IMR-90 (cell line): ENCODE data around the gene PRR19. TPM values are rescaled to one million over a fixed set of nuclear protein-coding genes. Genes with fewer than 3 reads are reported as not detected.

Source experiments
- ATAC-seq: fragments of 200-7000 bp; cut with Tn5 transposase; 2 replicates; pipeline ENCODE4 v1.9.1; 2020; ENCODE audit warnings: low read depth, mild to moderate bottlenecking, moderate library complexity
- BruUV-seq: library from RNA; stranded (reverse); fragments of 400-500 nt; replicated peaks from 2 replicates; lab custom pipeline; 2021; lab: Mats Ljungman, UMichigan
- CTCF ChIA-PET: fragments of 300-600 bp; formaldehyde crosslinking; extraction: SDS; loops from one replicate; lab custom pipeline; 2021; ENCODE audit warnings: antibody characterized with exemption; lab: Yijun Ruan, JAX
- POLR2A ChIA-PET: fragments of 300-600 bp; sonication (Branson Sonifier 250); formaldehyde crosslinking; loops from one replicate; lab custom pipeline; 2022; ENCODE audit warnings: antibody characterized with exemption; ENCODE audit not compliant: unreplicated experiment; lab: Charles Lee
- DNase-seq: peaks from one replicate; pipeline ENCODE4 v3.0.0; 2013
- H2AFZ ChIP-seq: replicated peaks from 2 replicates; pipeline ENCODE3; 2013; ENCODE audit warnings: low read length, mild to moderate bottlenecking; ENCODE audit not compliant: poor library complexity
- H2AK5ac ChIP-seq: 2 replicates; pipeline ENCODE4 v1.6.1; 2013; ENCODE audit warnings: low read depth, low read length, inconsistent platforms
- H2AK9ac ChIP-seq: replicated peaks from 2 replicates; pipeline ENCODE3; 2013; ENCODE audit warnings: mild to moderate bottlenecking, low read depth, low read length, moderate library complexity; ENCODE audit not compliant: poor library complexity
- H2BK120ac ChIP-seq: 2 replicates; pipeline ENCODE4 v1.6.1; 2013; ENCODE audit warnings: low read depth, low read length, inconsistent platforms
- H2BK15ac ChIP-seq: 3 replicates; pipeline ENCODE4 v1.6.1; 2013; ENCODE audit warnings: low read depth, low read length, inconsistent platforms
- H2BK20ac ChIP-seq: 2 replicates; pipeline ENCODE4 v1.6.1; 2013; ENCODE audit warnings: low read depth, mild to moderate bottlenecking, inconsistent platforms, low read length, moderate library complexity
- H2BK5ac ChIP-seq: 2 replicates; pipeline ENCODE4 v1.6.1; 2013; ENCODE audit warnings: mild to moderate bottlenecking, low read depth, low read length, inconsistent platforms; ENCODE audit not compliant: poor library complexity, severe bottlenecking
- H3K14ac ChIP-seq: replicated peaks from 2 replicates; pipeline ENCODE4 v1.6.1; 2013; ENCODE audit warnings: low read depth, low read length, inconsistent platforms
- H3K18ac ChIP-seq: 2 replicates; pipeline ENCODE4 v1.6.1; 2013; ENCODE audit warnings: low read depth, low read length, control low read depth
- H3K23ac ChIP-seq: 2 replicates; pipeline ENCODE4 v1.6.1; 2013; ENCODE audit warnings: low read depth, low read length, inconsistent platforms
- H3K27ac ChIP-seq: 2 replicates; pipeline ENCODE4 v1.5.1; 2013; ENCODE audit warnings: mild to moderate bottlenecking, control low read depth, low read length; ENCODE audit not compliant: insufficient read depth
- H3K27me3 ChIP-seq: 2 replicates; pipeline ENCODE4 v1.6.1; 2013; ENCODE audit warnings: low read length; ENCODE audit not compliant: control insufficient read depth, insufficient read depth
- H3K36me3 ChIP-seq: 2 replicates; pipeline ENCODE4 v1.6.1; 2013; ENCODE audit warnings: low read length, mixed read lengths; ENCODE audit not compliant: control insufficient read depth, insufficient read depth
- H3K4ac ChIP-seq: 2 replicates; pipeline ENCODE4 v1.6.1; 2013; ENCODE audit warnings: low read depth, low read length, inconsistent platforms
- H3K4me1 ChIP-seq: 2 replicates; pipeline ENCODE4 v1.6.1; 2013; ENCODE audit warnings: low read length, mixed read lengths; ENCODE audit not compliant: control insufficient read depth, insufficient read depth
- H3K4me2 ChIP-seq: 2 replicates; pipeline ENCODE4 v1.6.1; 2013; ENCODE audit warnings: low read depth, mild to moderate bottlenecking, control low read depth, low read length, moderate library complexity
- H3K4me3 ChIP-seq: 2 replicates; pipeline ENCODE4 v1.5.1; 2013; ENCODE audit warnings: low read depth, mild to moderate bottlenecking, control low read depth, low read length, moderate library complexity; ENCODE audit not compliant: insufficient read depth
- H3K56ac ChIP-seq: 2 replicates; pipeline ENCODE4 v1.6.1; 2013; ENCODE audit warnings: low read length, inconsistent platforms; ENCODE audit not compliant: insufficient read depth; ENCODE audit errors: extremely low read depth
- H3K79me1 ChIP-seq, 2 experiments: 2 replicates each; pipeline ENCODE4 v1.6.1; 2013; ENCODE audit warnings: low read length in 2 of 2, inconsistent platforms in 1 of 2, low read depth in 1 of 2
- H3K9ac ChIP-seq: 2 replicates; pipeline ENCODE4 v1.6.1; 2013; ENCODE audit warnings: low read depth, low read length, control low read depth
- H3K9me1 ChIP-seq: 2 replicates; pipeline ENCODE4 v1.6.1; 2013; ENCODE audit warnings: low read length, inconsistent platforms; ENCODE audit not compliant: insufficient read depth
- H3K9me3 ChIP-seq: 2 replicates; pipeline ENCODE4 v1.6.1; 2013; ENCODE audit warnings: low read length; ENCODE audit not compliant: control insufficient read depth, insufficient read depth
- H4K20me1 ChIP-seq: 2 replicates; pipeline ENCODE4 v1.6.1; 2013; ENCODE audit warnings: low read length, inconsistent platforms; ENCODE audit not compliant: insufficient read depth
- H4K5ac ChIP-seq: 2 replicates; pipeline ENCODE4 v1.6.1; 2013; ENCODE audit warnings: mild to moderate bottlenecking, low read depth, low read length, control low read depth
- H4K8ac ChIP-seq, 2 experiments: 2 replicates each; pipeline ENCODE4 v1.6.1; 2013; ENCODE audit warnings: low read depth in 2 of 2, low read length in 2 of 2, control low read depth in 1 of 2, inconsistent platforms in 1 of 2
- H4K91ac ChIP-seq: 2 replicates; pipeline ENCODE4 v1.6.1; 2013; ENCODE audit warnings: low read depth, low read length, inconsistent platforms; ENCODE audit not compliant: insufficient read depth
- CEBPB ChIP-seq: IDR thresholded peaks from 2 replicates; pipeline ENCODE4 v1.6.1; 2012; ENCODE audit warnings: low read depth, low read length, improper control_type of control experiment
- CTCF ChIP-seq: conservative IDR thresholded peaks from 2 replicates; pipeline ENCODE4 v1.5.1; 2012; ENCODE audit warnings: mild to moderate bottlenecking, low read depth, low read length, improper control_type of control experiment
- ELK1 ChIP-seq: fragments of 150-350 bp; IDR thresholded peaks from 2 replicates; pipeline ENCODE4 v1.6.1; 2016; ENCODE audit warnings: low read depth, mild to moderate bottlenecking, low read length, moderate library complexity, borderline replicate concordance
- MAZ ChIP-seq: IDR thresholded peaks from 2 replicates; pipeline ENCODE4 v1.6.1; 2012; ENCODE audit warnings: low read depth, mild to moderate bottlenecking, low read length, improper control_type of control experiment, moderate library complexity, borderline replicate concordance
- NFE2L2 ChIP-seq: fragments of 150-350 bp; IDR thresholded peaks from 2 replicates; pipeline ENCODE4 v1.6.1; 2016; ENCODE audit warnings: low read depth, mild to moderate bottlenecking, low read length
- POLR2A ChIP-seq: IDR thresholded peaks from 2 replicates; pipeline ENCODE4 v1.6.1; 2012; ENCODE audit warnings: mild to moderate bottlenecking, low read depth, low read length
- RAD21 ChIP-seq: IDR thresholded peaks from 2 replicates; pipeline ENCODE4 v1.6.1; 2012; ENCODE audit warnings: low read length, improper control_type of control experiment
- USF2 ChIP-seq: fragments of 150-350 bp; IDR thresholded peaks from 2 replicates; pipeline ENCODE4 v1.6.1; 2017; ENCODE audit warnings: mild to moderate bottlenecking, antibody characterized with exemption, low read length, low read depth
- WGBS, 2 experiments: methylation state at CpG; one replicate each; pipeline versions ENCODE4 v1.1.5 to v1.1.7; 2013; ENCODE audit warnings: missing lambda C conversion rate in 2 of 2; ENCODE audit not compliant: insufficient read length in 1 of 2; ENCODE audit errors: extremely low coverage in 2 of 2; 5-methylcytosine and 5-hydroxymethylcytosine counted together
- dilution Hi-C: fragments of 300-500 bp; cut with HindIII; formaldehyde crosslinking; loops from one replicate; pipeline ENCODE4 v1.14.3; 2018; ENCODE audit warnings: low sequenced_read_pairs; ENCODE audit not compliant: unreplicated experiment
- in situ Hi-C: fragments of 300-500 bp; cut with MboI; formaldehyde crosslinking; loops from 3 replicates; pipeline ENCODE4 v1.14.3; 2019; ENCODE audit warnings: low sequenced_read_pairs, inconsistent platforms, mixed read lengths
- intact Hi-C: fragments of 100-400 bp; cut with micrococcal nuclease; formaldehyde crosslinking; loops from 2 replicates; pipeline ENCODE4 v1.10.0; 2022
- polyA plus RNA-seq, 3 experiments: library from polyadenylated mRNA; depleted of rRNA; stranded (reverse); fragments of >200 nt; gene quantifications; 2 replicates each; pipeline ENCODE4 v1.2.3, GENCODE V29; 2012; ENCODE audit warnings: low replicate concordance in 1 of 3
- total RNA-seq: library from RNA; depleted of rRNA; stranded (reverse); fragments of >200 nt; gene quantifications from 2 replicates; pipeline ENCODE4 v1.2.3, GENCODE V29; 2012

Gene PRR19
- total and polyA plus RNA-seq, 2 of the 4 experiments (the other 2 are of a cell fraction), result 0.36 to 1.6 TPM

GRCh38 chr19:42303101-42303464, 1.2 kb downstream of the PRR19 start:
- peak overlapping the region; percentile 44; the same call in 1 of the 2 replicates for H3K14ac ChIP-seq
- no peak overlapping the region for H3K56ac ChIP-seq
- H2BK15ac ChIP-seq, result peak overlapping the region; percentile 23; the same call in 1 of the 3 replicates
- peaks cover 7% of the 10 kb centered on the region for H3K4me1 ChIP-seq
- DNase-seq, result no peak
- peaks cover 13% of the 10 kb centered on the region; the same call in 1 of the 2 replicates for H3K9me1 ChIP-seq
- POLR2A ChIA-PET, result no interaction called here
- intact Hi-C loops (no loop called here), dilution Hi-C loops (no loop called here), in situ Hi-C loops (no loop called here)
- TF ChIP-seq CTCF (no peak), CEBPB (no peak), NFE2L2 (no peak), MAZ (no peak), USF2 (no peak), RAD21 (no peak), POLR2A (no peak), ELK1 (no peak)
- BruUV-seq, result no TSS peak
- H3K36me3 ChIP-seq, result 0 out of 2 replicates have a peak, but pooled peaks cover 1% of the 10 kb centered on the region
- H4K20me1 ChIP-seq, result no peaks in the 10 kb centered on the region; the same call in 1 of the 2 replicates
- H3K4ac ChIP-seq, result peak overlapping the region; percentile 8
- peak overlapping the region; percentile 62; the same call in 1 of the 2 replicates for H3K4me3 ChIP-seq
- peak overlapping the region; percentile 93 for H2AFZ ChIP-seq
- CTCF ChIA-PET, result no interaction called here
- H4K5ac ChIP-seq, result peak overlapping the region; percentile 54
- no peak overlapping the region for H4K91ac ChIP-seq
- ATAC-seq, result no peak
- H3K23ac ChIP-seq, result no peak overlapping the region
- H3K27me3 ChIP-seq, result no peaks in the 10 kb centered on the region
- WGBS, 2 experiments, result no CpG with 5 or more reads among the region's 11 CpGs
- H3K9me3 ChIP-seq, result no peaks in the 10 kb centered on the region
- H3K79me1 ChIP-seq, result peaks cover 3 to 25% of the 10 kb centered on the region in 2 experiments; a peak in 2 of 4 replicates
- H2AK5ac ChIP-seq, result peak overlapping the region; percentile 45
- 0 out of 2 replicates have a peak overlapping the region, but pooled peaks have one; percentile 31 for H3K27ac ChIP-seq
- peak overlapping the region; percentile 60 for H3K4me2 ChIP-seq
- H2BK120ac ChIP-seq, result no peak overlapping the region
- 0 out of 2 replicates have a peak overlapping the region, but pooled peaks have one; percentile 1 for H2BK20ac ChIP-seq
- H3K18ac ChIP-seq, result peak overlapping the region; percentile 6; the same call in 1 of the 2 replicates
- H3K9ac ChIP-seq, result no peak overlapping the region
- peak overlapping the region; percentile 51 to 81 for H4K8ac ChIP-seq
- no peak overlapping the region for H2BK5ac ChIP-seq
- H2AK9ac ChIP-seq, result peak overlapping the region; percentile 33
